Endothelial cell of hepatic sinusoid (primary cell): ENCODE measurements around the gene ARFIP2.

ENCODE experiments used
- in situ Hi-C: cut with HindIII; loops from 2 replicates; pipeline ENCODE4 v1.10.0; 2017; ENCODE audit warnings: low sequenced_read_pairs

The ARFIP2 gene

DNA sequence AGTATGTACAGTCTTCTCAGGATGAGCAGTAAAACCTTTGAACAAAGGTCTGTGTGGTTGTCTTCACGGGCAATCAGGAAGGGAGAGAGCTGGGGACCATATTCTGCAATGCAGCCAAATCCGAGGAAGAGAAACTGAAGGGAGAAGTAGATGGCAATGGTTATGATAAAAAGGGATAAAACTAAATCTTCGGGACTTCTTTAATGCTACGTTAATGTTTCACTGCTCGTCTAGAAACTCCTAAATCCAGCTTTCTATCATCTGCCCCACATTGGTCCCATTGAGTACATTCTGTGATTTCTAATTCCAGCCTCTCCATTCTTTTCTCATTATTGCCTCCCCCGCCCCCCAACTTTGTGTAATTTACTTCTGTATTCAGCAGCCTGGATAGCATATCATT, 1.9 kb upstream of the ARFIP2 start:
- in situ Hi-C loops: loop anchor here (5.0 kb wide), 1 partner anchor 81 kb away; no protein-coding TSS in a partner anchor

DNA sequence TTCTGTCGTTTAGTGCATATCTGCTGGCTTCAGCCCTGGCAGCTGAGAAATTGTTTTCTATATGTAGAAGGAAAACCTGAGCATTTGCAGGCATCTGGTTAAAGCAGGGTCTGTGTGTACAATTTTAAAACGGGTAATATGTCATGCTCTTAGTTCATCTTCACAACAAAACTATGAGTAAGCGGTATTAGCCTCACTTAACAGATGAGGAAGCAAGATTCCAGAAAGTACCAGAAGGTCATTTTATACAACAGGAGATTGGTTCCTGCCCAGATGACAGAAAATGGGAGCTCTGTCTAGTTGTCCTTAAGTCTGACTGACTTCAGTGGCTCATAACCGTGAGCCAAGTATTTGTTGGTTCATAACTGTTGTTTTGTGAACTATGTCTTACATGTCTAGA, 1.3 kb upstream of the ARFIP2 start:
- in situ Hi-C loops: loop anchor here (5.0 kb wide), 1 partner anchor 80 kb away; no protein-coding TSS in a partner anchor

DNA sequence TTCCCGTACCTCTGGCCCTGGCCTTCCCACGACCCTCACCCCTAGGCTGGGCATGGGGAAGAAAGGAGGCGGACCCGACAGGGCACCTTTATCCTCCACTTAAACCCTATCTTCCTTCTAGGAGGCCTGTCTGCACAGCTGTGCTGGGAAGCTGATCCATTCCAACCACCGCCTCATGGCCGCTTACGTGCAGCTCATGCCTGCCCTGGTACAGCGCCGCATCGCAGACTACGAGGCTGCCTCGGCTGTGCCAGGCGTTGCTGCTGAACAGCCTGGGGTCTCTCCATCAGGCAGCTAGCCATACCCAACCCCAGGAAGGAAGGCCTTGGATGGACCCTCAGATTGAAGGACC, 769 bp upstream of the ARFIP2 start:
- in situ Hi-C loops: loop anchor here (5.0 kb wide), 1 partner anchor 80 kb away; no protein-coding TSS in a partner anchor

DNA sequence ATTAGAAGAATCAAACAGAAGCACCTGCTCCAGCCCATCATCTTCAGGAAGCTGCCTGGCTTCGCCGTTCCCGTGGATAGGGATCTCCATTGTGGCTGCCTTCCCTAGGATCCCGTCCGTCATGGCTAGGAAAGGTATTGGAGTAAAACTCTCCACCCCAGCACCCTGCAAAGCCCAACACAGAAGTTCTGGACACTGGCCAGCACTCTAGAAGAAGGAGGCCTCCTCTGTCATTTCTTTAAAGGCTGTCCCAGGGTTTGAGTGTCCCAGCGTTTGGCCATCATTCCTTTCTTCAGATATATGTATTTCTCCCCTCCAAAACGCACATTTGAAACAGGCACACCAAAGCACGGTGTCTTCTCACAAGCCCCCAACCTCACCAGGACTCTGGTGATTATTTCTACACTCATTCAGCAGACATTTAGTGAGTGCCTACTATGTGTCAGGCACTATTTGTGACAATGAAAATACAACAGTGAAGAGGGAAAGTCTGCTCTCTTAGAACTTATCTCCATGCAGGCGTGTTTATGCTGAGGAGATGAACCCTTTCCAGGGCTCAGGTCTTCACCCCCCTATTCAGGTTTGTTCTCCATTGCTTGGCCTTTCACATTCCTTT, 724 bp downstream of the ARFIP2 start:
- in situ Hi-C loops: loop anchor here (5.0 kb wide), 1 partner anchor 78 kb away; no protein-coding TSS in a partner anchor

DNA sequence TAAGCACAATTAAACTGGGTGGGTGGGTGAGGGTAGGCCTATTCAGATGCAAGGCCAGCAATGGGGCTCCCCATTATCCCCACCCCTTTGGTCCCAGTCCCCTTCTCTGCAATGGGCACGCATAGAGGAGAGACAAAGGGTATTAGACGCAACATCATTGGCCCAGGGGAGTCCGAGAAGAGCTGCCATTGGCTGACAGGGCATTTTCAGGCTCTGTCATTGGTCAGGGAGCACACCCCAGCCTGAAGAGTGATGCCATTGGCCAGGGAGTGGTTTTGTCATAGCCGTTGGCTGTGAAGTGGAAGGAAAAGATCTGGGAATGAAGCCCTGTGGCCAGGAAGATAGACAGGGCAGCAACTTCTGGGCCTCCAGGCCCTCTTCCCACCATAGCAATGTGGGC, 4.6 kb downstream of the ARFIP2 start:
- in situ Hi-C loops: no loop called here

DNA sequence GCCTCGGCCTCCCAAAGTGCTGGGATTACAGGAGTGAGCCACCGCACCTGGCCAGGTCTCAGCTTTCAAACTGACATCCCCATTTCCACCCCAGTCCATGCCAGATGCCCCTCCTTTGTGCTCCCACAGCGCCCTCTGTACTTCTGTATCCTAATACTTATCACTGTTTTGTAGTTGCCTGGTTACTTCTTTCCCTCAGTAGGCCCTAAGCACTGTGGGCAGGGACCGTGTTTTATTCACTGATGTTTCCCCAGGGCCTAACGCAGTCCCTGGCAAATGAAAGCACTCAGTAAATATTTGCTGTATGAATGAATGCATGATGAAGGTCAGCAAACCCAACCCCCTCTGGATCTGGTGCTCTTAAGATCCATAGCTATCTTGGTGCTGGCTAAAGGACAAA, 5.2 kb downstream of the ARFIP2 start:
- in situ Hi-C loops: no loop called here

DNA sequence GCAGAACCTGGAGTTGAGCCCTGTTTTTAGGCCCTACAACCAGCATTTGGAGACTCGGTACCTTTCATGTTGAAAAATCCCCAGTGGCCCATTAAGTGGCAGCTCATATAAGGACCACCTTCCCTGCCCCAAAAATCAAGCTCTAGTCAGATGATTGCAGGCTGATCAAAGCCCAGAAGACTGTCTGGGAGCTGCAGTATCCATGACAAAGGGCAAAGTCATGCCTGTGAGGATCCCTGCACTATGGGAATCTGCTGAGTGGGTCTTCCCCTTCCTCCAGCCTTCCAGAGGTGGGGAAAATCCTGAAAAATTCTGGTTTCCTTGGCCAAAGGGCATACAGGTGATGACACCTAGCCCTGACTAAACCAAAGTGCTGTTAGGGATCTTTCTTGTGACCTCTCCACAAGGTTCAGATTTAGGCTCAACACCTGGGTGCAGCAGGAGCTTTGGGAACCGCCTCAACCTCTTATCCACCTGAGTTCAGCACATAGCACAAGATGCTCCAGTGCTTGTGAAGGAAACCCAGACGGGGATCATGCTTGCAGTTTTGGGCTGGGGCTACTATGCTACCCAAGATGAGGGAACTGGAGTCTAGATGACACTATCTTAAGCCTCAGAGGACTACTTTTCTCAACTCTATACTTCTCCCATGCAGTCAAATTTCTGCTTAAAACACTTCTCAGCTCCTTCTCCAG, 6.2 kb downstream of the ARFIP2 start:
- in situ Hi-C loops: no loop called here

DNA sequence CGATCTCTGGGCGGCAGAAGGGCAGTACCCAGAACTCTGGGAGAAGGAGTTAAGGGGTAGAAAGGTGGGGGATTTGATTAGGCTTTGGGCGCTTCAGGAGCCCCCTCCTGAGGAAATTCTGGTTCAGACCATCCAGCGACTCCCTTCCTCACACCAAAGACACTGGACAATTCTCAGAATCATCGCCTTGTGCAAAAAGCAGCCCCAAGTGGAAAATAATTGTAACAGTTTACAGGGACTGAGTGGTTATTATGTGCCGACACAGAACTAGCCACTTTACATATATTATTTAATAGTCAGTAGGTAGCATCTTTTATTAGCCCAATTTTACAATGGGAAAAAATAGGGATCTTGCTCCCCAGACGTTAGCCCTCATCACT, 6.7 kb downstream of the ARFIP2 start:
- in situ Hi-C loops: no loop called here

DNA sequence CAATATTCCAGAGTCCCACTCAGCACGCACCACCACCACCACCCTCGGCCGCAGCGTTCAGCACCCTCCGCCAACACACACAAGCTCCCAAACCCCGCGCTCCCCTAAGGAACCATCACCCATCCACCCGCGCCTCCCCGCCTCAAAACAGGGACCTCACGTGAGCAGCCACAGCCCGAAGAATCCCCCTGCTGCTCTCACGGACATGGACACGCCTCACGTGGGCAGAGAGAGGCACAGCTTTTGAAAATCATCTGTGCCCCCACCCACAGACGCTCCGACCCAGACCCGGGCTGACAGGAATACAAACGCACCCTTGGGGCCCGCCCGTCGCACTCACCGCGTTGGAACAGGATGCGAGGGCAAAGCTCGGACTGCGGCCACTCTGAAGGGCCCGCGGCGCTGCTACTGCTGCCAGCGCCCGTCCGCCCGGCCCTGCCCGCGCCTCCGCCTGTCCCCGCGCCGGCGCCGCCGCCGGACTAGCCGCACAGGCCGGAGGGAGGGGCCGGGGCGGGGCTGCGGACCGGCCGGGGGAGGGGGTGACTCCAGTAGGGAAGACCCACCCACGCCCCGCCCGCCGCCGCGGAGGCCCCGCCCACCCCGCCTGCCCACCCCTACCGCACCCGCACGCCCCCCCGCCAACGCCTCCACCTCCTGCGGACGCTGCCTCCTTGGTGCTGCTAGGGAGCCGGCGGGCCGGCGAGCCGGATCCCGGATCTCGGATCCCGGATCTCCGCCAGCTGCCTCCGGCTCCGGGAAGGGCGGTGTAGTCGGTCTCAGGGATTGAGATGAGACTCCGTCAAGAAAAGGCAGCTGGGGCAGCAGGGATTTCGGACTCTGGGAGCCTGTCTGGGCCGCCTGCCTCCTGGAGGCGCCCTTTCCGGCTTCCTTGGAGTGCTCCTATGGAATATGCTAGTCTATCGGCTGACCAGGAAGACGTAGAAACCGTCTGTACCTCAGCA, 7.4 kb downstream of the ARFIP2 start, which contains the start of gene TRIM3:
Gene TRIM3, minus strand, starts transcription at position 491 of the 962 bp plus-strand sequence. CDS start 8,246 bp downstream, outside the sequence.
- in situ Hi-C loops: no loop called here

DNA sequence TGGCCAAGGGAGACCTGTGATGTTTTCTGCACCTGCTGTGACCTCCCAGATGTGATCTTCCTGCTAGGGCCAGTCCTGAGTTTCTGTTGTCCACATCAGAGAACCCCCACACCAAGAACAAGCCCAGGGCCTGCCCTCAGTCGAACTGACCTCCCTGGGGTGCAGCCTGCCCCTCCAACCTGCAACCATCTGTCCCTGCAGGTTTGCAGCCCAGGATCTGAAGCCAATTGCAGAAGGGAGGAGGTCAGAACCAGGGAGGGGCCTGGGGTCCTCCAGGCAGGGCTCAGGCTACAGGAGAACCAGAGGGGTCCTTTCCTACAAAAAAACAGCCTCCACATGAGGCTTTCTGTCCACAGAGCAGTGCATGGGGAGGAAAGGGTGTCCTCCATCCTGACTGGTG, 8.2 kb downstream of the ARFIP2 start:
- in situ Hi-C loops: no loop called here

DNA sequence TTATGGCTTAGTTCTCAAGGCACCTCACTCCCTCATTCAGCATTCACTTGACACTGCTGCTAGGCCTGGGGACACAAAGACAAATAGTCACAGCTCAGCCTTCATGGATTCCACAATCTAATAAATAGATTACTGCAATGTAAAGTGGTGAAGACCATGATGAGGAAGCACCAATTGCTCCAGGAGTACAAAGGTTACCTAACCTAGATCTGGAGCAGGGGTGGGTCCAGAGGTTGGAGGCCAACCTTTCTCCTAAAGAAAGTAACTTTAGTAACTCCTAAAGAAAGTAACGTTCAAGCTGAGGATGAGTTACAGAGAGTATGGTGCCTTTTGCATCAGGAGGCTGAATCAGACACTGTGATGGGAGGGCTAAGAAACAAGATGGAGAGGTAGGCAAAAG, 11.5 kb downstream of the ARFIP2 start:
- in situ Hi-C loops: no loop called here

DNA sequence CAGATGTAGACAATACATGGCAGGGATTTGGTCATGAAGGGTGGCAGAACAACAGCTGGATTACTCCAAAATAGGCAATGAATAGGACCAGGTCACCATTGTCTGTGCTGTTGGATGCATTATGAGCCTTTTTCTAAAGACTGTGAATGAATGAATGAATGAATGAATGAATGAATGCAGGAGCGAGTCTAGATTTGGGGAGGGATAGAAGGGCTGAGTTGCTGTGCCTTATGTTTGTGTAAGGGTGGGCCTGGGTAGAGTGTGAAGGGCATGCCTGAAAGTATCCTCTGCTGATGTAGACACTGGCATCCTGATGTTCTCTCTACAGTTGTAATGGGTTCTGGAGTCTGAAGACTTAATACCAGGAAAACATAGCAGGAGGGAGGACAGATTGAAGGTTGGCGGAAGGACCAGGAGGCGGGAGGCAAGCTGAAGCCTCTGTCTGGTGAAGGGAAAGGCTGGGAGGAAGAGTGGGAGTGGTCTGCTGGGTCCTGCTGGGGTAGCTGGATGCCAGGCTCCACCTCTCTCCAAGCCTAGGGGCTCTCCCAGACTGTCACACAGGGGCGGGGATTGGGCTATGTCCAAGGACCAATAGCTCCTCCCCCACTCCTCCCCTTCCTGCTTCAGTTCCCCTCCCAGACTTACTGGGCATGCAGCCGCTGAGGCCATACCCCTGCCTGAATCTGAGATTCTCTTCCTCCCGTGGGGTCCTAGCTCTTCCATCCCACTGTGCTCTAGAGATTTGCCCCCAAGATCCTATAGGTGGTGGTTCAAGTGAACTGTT, 12.2 kb downstream of the ARFIP2 start:
- in situ Hi-C loops: no loop called here

DNA sequence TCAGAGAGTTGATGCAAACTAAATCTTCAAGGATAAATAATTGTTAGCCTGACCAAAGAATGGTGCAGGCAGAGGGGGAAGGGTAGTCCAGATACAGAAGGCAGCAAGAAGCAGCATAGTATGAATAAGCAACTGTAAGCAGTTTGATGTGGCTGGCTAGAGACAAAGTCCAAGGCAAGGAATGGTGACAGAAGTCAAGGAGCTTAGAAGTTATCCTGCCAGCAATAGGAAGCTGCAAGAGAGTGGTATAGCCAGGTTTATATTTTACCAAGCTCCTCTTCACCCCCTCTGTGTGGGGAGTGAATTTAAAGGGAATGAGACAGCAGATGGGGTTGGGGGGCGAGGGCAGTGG, 22.1 kb downstream of the ARFIP2 start:
- in situ Hi-C loops: no loop called here

DNA sequence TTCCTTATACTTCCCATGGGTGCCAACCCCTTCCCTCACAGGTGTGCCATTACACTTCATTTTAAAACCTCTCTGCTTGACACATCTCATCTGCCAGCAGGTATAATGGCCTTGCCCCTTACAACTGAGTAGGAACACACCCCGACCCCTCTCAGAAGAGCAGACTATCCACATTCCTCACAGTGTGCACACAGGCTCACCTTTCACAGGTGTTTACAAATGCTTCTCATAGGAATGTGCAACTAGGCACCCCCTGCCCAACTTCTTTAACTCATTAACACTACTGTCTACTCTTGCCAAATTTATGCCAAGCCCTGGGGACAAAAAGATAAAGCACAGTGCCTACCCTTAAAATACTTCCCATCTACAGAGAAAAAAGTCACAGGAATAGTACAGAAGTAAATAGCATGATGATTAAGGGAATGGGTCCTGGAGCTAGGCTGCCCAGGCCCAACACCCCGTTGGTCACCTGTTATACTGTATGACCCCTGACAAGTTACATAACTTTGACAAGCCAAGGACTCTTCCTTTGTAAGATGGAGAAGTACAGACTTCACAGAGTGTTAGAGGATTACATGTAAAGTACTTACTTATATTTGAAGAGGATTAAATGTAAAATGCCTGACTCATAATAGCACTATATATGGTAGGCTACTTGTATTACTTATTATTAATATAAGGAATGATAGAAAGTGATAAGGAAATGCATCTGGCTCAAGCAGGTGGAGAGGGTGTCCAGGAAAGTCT, 22.6 kb downstream of the ARFIP2 start:
- in situ Hi-C loops: no loop called here

DNA sequence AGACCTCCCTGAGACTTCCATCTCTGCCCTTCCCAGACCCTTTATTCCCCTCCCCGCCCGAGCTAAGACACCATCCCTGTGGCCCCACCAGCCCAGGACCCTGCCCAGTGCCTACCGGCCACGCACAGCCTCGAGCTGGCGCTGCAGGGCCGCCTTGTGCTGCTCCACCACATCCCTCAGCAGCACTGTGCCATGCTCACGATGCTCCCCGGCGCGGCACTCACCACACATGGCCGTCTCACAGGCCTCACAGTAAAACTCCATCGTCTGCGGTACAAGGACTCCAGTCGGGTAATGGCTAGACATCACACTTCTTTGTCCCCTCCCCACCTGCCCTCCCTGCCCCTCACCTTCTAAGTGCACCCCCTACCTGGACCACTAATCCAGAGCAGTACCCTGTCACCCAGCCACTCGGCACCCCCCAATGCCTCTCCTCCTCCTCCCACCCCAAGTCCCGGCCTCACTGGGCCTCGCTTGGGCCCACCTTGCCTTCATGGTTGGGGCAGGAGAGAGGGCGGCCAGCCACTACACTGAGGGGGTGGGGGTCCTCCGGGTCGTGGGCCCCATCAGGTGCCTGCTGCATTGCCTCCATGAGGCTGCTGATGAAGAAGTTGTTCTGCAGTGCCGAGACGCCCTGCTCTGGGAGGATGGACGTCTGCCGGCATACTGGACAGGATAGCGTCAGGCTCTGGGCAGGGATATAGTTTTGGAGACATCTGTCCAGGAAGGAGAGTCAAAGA, 23.4 kb downstream of the ARFIP2 start:
- in situ Hi-C loops: no loop called here

DNA sequence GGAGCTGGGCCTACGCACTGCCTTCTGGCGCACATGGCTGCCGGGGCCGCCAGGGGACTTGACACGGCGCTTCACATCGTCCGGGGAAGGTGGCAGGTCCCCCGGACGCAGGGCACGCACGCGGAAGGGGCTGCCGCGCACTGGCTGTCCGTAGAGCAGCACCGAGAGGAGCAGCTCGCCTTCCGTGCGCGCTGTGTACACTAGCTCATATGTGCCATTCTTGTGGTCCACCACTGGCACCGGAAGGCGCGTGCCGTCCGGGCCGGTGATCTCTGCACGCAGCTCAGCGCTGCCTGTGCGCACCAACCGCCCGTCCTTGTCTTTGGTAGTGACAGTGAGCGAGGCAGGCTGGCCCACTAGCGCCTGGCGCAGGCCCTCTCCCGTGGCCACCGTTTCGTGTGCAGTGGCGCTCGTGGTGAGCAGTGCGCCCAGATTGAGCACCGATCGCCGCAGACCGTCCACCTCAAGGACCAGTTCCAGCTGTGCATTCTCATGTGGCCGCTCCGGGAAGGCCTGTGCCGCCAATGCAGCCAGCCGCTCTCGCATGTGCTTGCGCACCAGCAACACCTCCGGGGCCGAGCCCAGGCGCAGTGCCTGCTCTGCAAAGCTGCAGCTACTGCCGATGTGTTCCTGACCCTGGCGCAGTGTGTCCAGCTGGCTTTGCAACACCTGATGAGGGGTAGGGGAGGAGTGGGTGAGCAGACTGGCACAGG, 24.6 kb downstream of the ARFIP2 start:
- in situ Hi-C loops: no loop called here

DNA sequence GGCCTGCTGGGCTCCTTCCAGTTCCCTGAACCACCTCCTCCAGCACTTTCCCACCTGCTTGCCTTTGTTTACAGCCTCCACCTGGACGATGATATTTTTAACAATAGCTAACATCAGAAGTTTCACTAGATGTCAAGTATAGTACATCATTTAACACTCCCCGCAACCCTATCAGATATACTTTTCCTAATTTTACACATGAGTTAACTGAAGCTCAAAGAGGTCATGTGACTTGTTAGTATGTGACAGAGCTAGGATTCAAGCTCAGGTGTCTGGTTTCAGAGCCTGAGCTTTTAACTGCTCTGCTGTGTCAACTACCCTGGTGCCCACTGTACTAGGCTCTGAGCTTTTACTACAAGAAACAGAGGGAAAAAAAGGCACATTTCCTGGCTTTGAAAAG, 26.1 kb downstream of the ARFIP2 start:
- in situ Hi-C loops: no loop called here

DNA sequence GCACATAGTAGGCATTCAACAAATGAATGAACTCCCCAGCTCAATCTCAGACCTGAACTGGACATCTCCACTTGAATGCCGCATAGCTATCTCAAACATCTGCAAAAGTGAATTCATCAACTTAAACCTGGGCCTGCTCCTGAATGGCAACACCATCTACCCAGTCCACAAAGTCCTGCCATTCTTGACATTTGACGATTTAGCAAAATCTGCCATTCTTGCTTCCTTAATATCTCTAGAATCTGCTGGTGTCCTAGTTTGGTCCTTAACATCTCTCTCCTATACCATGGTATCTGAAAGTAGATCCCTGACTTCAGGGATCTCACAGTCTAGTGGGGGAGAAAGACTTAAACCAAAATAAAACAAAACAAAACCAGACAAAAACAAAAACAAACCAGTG, 28.0 kb downstream of the ARFIP2 start:
- in situ Hi-C loops: no loop called here

DNA sequence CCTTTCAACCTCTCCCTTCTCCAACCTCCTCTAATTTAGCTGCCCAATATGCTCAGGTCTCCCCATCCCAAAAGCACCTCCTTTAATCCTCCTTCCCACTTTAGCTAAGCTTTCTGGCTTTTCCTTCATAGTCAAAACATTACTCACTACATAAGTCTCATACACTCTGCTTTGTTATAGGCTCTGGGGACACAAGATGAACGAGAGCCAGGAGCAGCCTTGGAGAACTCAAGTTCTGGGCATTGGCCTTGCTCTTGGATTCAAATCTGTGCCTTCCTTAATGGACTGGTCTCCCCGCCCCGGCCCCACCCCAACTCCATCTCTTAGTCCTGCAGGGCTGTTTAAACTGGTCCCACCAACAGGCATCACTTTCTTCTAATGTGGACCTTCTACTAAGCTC, 28.9 kb downstream of the ARFIP2 start:
- in situ Hi-C loops: no loop called here
